HG03469 (cell line): ENCODE data around the gene ZBTB22.
"Not testable (repeated sequence)": the region's sequence is repeated elsewhere in the genome, so short reads cannot be mapped to it uniquely, and the experiment has no call there.

Source experiments
- ATAC-seq: cut with Tn5 transposase; IDR thresholded peaks from one replicate; pipeline ENCODE4 v1.9.1; 2021; ENCODE audit warnings: mild to moderate bottlenecking, moderate library complexity, moderate number of reproducible peaks; ENCODE audit not compliant: unreplicated experiment

Gene ZBTB22

DNA sequence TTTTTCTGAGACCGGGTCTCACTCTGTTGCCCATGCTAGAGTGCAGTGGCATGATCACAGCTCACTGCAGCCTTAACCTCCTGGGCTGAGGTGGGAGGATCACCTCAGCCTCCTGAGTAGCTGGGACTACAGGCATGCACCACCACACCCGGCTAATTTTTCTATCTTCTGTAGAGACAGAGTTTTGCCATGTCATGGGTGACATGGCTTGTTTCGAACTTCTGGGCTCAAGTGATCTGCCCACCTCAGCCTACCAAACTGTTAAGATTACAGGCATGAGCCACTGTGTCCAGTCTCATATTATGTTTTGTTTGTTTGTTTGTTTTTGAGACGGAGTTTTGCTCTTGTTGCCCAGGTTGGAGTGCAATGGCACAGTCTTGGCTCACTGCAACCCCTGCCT lies 32.3 kb downstream of the ZBTB22 start:
- not testable (repeated sequence) for ATAC-seq

- ATAC-seq, result no peak
Measured at GRCh38 chr6:33280539-33280938, 37.0 kb downstream of the ZBTB22 start.

- no peak for ATAC-seq
Measured at GRCh38 chr6:33279971-33280511, 37.5 kb downstream of the ZBTB22 start.

DNA sequence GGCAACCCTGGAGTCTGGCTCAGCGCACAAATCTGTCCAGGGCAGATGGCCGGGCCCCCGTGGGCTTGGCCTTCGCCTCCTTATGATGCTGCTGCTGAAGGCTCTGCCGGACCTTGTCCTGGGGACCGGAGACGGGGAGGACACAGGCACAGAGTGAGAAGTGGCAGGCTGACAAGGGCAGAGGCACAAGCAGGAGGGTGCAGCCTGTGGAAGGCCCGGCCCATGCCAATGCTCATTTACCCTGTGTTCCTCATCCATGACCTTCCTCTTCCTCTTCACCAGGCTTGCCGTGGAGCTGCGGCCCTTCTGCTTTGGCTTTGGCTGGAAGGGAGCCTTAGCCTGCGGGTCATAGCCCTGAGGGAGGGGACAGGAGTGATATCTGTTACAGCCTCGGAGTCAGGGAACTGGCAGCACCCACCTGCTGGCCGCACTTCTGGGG lies 38.3 kb downstream of the ZBTB22 start:
- no peak for ATAC-seq

DNA sequence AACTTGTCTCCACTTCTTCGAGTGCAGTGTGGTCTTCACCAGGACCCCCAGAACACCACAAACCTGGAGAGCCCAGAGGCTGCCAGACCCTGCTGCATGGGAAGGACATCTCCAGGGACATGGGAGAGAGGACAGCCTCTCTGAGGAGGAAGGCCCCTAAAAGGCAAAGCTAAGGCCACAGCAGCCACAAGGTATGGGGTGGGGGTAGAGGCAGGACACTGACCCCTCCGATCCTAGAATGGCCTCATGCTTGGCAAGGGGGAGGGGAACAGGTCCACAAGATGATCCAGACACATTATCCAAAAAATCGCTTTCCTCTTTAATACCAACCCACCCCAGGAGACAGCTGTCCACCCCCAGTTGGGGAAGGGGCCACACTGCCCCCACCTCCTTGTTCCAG lies 38.7 kb downstream of the ZBTB22 start:
- no peak for ATAC-seq

GRCh38 chr6:33278392-33278741 lies 39.2 kb downstream of the ZBTB22 start:
- ATAC-seq, result no peak

DNA sequence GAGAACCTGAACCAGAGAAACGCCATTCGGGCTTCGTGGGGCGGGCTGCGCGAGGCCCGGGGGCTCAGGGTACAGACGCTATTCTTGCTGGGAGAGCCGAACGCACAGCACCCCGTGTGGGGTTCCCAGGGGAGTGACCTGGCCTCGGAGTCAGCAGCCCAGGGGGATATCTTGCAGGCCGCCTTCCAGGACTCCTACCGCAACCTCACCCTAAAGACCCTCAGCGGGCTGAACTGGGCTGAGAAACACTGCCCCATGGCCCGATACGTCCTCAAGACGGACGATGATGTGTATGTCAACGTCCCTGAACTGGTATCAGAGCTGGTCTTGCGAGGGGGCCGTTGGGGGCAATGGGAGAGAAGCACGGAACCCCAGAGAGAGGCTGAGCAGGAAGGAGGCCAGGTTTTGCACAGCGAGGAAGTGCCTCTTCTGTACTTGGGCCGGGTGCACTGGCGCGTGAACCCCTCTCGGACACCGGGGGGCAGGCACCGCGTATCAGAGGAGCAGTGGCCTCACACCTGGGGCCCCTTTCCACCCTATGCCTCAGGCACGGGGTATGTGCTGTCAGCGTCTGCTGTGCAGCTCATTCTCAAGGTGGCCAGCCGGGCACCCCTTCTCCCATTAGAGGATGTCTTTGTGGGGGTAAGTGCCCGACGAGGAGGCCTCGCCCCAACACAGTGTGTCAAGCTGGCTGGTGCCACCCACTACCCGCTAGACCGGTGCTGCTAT lies 39.7 kb downstream of the ZBTB22 start:
- no peak for ATAC-seq

GRCh38 chr6:33276864-33277662 lies 40.5 kb downstream of the ZBTB22 start, which contains the start of gene B3GALT4:
Gene B3GALT4 (plus strand): TSS chr6:33277123. CDS start chr6:33277420, 297 bp downstream.
- no peak for ATAC-seq

DNA sequence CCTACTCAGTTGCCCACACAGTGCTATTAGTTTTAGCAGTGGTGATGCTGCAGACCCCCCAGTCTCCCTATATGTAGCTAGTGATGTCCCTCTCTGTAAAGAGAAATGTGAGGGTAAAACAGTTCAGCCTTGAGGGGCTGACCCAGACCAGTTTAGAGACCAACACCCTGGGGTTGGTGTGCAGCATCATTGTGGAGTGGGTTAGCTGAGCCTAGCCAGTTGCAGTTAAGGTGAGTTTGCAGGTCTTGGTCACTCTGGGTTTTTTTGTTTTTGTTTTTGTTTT lies 41.0 kb downstream of the ZBTB22 start:
- no peak for ATAC-seq

DNA sequence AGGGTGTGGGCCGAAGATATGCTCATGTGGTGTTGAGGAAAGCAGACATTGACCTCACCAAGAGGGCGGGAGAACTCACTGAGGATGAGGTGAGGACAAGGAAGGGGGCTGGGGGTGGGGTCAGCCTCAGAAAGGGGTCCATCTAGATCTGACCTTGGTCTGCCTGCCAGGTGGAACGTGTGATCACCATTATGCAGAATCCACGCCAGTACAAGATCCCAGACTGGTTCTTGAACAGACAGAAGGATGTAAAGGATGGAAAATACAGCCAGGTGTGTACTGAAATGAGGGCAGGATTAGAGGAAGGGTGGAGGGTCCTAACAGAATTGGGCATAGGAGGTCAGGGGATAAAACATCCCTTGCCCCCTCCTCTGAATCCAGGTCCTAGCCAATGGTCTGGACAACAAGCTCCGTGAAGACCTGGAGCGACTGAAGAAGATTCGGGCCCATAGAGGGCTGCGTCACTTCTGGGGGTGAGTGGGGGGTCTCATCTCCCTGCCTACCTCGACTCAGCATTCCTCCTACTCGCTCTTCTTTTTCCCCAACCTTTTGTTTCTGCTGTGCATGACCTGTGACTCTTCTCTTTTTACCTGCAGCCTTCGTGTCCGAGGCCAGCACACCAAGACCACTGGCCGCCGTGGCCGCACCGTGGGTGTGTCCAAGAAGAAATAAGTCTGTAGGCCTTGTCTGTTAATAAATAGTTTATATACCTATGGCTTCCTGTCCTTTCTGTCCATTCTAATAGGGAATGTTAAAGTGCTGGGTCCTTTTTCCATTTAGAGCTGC lies 41.6 kb downstream of the ZBTB22 start:
- not testable (repeated sequence) for ATAC-seq

DNA sequence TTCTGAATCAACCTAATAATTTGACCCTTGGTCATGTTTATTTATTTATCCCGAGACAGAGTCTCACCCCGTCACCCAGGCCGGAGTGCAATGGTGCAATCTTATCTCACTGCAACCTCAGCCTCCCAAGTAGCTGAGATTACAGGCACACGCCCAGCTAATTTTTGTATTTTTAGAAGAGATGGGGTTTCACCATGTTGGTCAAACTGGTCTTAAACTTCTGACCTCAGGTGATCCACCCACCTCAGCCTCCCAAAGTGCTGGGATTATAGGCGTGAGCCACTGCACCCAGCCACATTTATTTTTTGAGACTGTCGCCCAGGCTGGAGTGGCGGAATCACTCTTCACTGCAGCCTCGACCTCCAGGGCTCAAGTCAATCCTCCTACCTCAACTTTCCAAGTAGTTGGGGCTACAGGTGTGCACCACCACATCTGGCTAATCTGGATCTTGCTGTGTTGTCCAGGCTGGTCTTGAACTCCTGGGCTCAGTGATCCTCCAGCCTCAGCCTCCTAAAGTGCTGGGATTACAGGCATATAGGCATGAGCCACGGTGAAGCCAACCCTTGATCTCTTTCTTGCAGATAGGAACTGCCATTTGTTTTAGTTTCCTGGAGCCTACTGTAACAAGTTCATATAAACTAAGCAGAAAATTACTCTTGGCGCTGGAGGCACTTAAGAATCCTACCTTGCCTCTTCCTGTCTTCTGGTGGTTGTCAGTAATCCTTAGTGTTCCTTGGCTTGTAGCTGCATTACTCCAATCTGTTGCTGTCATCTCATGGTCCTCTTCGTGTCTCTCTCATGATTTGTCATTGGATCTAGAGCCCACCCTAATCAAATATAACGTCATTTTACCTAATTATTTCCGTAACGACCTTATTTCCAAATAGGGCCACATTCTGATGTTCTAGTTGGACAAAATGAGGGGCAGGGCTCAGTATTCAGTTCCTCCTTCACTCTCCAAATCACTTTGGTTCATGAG lies 43.3 kb downstream of the ZBTB22 start:
- ATAC-seq, result no peak

GRCh38 chr6:33273129-33273923 lies 44.2 kb downstream of the ZBTB22 start:
- ATAC-seq, result no peak

DNA sequence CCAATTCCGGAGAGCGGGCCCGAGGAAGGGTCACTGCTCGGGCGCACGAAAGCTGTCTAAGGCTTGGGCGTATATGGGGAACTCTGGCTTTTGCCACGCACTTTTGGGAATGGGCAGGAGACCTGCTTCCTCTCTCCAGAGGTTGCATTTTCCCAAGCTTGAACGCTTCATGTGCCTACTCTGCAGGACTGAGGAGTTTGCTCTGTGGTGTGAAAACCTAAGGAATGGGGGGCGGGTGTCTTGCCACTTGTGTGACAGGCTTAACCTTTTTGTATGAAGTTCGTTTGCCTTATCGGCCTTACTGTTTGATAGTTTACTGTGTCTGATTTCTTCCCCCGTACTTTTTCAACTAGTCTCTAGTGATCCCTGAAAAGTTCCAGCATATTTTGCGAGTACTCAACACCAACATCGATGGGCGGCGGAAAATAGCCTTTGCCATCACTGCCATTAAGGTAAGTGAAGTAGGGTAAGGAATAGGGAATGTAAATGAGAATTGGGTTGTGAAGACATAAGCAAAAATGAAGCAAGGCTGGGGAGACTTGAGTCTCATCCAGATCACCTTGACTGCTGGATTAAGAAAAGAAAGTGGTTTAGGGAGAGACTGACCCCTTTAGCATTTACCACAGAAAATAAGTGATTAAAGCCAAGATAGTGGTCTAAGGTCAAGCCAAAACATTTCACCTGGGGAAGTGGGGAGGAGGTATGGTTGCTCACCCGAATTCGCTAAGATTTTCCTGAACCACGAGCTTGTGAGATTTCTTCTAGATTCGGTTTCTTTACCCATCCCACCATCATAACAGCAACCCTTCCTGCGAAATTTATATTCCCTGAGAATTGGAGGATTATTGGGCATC lies 45.0 kb downstream of the ZBTB22 start:
- no peak for ATAC-seq

DNA sequence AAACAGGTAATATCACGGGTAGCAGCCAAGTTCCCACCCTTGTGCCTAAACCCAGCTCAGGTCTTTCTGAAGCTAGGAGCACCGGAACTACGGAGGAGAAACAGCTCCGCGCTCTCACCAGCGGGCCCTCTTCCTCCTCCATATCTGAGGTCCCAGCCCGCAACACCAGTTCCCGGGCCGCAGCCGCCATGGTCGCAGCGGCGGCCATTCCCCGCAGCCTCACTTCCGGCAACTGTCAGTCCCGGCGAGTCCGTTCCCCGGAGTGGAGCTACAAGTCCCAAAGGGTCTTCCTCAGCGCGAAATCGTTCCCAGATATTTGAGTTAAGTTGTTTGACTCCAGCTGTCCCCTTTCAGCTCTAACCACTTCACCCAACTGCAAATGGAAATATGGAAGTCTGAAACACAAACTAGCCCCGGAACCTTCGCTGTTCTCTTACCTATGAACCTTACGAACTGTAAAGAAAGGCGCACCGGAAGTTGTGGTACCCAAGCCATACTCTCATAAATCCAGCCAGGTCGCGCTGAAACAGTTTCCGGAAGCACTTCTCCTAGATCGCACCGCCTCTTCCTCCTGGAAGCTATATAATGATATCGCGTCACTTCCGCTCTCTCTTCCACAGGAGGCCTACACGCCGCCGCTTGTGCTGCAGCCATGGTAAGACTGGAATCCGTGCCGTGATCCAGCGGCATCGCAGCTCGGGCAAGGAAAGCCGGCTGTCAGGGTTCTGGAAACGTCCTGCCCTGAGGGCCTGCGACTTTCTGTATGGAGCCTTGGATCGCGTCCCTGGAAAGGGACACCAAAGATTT lies 45.9 kb downstream of the ZBTB22 start, which contains the start of the genes RPS18 and VPS52:
TSS of gene RPS18 (plus strand) at position 608 of the 807 bp plus-strand sequence. CDS start at position 653, 45 bp downstream.
TSS of gene VPS52 (minus strand) at position 409 of the 807 bp plus-strand sequence. CDS start at position 208, 201 bp downstream.
- ATAC-seq, result peak; percentile 52

DNA sequence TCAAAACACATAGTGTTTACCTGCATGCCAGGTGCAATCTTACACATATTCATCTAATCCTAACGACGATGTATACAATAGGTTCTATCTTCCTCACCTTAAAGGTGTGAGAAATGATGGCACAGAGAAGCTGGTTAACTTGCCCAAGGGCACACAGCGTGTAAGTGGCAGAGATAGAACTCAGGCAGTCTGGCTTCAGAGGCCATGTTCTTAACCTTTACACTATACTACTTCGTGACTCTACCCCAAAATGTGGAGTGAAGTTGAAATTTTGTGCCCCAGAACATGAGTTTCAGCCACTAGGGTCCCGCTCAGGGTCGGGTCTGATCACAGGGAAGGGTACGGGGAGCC lies 46.5 kb downstream of the ZBTB22 start:
- ATAC-seq, result peak; percentile 3
